Renal cortical epithelial cell (primary cell): ENCODE data around the gene CCDC43. TPM values are rescaled to one million over a fixed set of nuclear protein-coding genes. Genes with fewer than 3 reads are reported as not detected.
"Not testable (repeated sequence)": the region's sequence is repeated elsewhere in the genome, so short reads cannot be mapped to it uniquely, and the experiment has no call there.

Experiments used
- DNase-seq: peaks from one replicate; pipeline ENCODE4 v3.0.0-alpha.2; 2011; ENCODE audit warnings: low read depth
- total RNA-seq: library from RNA; depleted of rRNA; stranded (reverse); fragments of >200 nt; gene quantifications from 2 replicates; pipeline ENCODE4 v1.2.3, GENCODE V29; 2014

Gene CCDC43, protein sequence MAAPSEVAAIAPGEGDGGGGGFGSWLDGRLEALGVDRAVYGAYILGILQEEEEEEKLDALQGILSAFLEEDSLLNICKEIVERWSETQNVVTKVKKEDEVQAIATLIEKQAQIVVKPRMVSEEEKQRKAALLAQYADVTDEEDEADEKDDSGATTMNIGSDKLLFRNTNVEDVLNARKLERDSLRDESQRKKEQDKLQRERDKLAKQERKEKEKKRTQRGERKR
- total RNA-seq, result 31.8 and 51.2 TPM in 2 replicates

DNA sequence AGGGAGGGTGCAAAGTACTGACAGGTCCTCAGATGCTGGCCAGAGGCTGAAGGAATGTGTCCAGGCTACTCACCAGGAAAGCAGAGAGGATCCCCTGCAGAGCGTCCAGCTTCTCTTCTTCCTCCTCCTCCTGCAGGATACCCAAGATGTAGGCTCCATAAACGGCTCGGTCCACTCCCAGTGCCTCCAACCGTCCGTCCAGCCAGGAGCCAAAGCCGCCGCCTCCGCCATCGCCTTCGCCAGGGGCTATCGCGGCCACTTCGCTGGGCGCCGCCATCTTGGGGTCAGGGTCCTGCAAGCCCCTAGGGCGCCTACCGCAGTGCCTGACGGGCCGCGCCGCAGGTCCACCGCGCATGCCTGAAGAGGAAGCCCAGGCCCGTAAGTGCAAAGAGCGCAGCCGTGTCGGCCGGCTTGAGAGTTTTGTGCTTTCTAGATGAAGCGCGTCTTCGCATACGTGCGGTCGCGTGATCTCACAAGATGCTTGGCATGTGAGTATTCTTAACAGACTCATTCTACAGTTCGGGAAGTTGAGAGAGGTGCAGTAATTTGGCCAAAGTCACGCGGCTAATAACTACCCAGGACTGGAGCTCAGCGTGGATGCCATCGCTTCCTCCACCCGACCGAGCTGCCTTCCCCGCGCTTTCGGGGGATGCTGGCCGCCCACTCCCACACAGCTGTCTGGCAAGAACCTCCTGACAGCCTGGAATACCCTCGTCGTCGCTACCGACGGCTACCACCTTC is at the start of gene CCDC43:
TSS of gene CCDC43 (minus strand) at position 300 of the 741 bp plus-strand sequence. CDS start at position 277, 23 bp downstream.
- peak; percentile 79 for DNase-seq

DNA sequence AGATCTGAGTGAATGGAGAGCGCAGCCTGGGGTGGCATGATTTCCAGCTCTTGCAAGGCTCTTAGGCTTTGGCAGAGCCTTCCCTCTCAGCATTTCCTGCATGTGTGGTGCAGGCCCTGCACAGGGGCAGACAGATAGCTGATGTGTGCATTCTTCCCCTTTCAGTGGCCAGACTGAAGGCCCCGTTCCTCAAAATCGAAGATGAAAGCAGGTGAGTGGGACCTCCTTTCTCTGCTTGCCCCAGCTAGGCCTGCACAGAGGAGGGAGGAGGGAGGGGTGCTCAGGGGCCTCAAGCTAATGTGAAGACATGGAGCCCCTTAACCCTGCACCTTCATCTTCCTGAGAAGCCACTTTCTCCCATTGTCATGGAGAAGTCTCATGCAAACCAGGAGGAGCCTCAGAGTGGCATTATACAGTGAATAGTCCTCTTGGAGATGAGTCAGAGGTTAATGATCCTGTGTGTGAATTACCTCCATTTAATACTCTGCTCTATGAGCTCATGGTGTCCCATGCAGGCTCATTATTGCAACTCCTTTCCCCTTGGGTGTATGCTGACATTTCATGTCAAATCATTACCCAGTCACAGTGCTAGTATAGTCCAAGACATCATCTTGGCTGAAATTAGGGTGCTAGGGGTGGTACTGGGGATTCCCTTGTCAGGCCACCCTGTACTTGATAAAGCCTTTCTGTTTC is 48.8 kb upstream of the CCDC43 start:
- peak; percentile 89 for DNase-seq

DNA sequence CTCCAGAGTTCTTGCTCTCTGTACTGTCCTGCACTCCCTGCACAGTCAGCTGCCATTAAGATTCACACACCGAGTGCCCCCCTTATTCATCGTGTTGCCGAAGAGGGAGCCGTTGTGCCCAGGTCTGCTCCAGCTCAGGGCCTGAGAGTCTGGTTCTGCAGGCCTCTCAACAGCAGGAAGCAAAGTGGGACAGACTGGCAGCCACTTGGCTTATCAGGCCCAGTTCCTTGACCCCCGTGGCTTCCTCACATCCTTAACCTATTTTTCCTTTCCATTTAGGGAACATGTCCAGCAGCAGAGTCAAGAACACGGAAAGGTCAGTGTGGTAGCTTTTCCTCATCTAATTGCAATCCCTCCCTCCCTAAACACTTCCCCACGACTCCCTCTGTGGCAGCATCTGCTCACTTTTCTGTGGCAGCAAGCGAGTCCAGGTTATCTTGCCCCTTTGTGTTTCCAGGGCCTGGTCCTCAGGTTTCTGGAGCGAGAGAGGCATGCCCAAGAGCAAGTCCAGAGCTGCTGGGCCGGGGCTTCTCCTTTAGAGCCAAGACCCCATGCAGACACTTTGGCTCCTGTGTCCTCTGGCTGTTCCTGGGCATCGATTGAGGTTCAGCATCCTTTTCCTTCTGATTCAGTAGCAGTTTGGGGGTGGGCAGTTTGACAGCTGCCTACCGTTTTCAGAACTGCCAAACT is 47.1 kb upstream of the CCDC43 start:
- DNase-seq, result no peak

DNA sequence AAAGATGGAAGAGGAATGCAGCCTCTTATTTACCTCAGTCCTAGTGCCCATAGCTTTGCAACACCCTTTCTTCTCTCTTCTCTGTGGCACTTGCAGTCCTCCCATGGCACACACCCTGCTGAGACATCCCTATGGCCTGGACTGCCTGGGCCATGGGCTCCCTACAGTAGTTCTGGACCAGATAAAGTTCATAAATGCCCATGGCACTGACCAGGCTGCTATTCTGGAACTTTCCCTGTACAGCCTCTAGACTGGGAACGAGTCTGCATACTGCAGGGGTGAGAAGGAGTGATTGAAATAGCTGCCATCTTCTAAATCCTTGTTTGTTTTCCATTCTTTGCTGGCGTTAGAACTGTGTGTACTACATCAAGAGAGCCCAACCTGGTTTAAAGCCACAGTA is 44.7 kb upstream of the CCDC43 start:
- no peak for DNase-seq

DNA sequence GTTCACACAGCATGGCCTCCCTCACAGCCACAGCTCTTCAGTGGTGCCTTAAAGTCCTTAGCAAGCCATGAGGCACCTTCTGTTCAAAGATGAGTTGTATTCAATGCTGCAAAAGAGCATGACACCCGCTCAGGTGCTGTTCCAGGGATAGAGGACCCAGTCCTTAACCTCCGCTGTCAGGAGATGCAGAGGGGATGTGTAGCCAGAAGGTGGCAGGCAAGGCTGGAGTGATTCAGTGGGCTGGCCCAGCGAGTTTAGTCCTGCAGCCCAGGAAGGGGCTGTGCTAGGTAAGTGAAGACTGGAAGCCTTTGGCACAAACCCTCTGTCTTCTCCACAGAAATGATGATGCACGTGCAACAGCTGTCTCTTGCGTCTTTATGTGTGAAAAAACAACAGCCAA is 44.2 kb upstream of the CCDC43 start:
- peak; percentile 5 for DNase-seq

DNA sequence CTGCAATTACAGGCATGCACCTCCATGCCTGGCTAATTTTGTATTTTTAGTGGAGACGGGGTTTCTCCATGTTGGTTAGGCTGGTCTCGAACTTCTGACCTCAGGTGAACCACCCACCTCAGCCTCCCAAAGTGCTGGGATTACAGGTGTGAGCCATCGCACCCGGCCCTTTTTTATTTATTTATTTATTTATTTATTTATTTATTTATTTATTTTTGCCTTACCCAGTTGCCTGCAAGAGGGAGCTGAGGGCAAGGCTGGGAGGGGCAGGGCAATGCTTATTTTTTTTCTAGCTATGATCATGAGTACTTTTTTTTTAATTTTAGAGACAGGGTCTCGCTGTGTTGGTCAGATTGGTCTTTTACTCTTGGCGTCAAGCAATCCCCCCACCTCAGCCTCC is 36.5 kb upstream of the CCDC43 start:
- not testable (repeated sequence) for DNase-seq

DNA sequence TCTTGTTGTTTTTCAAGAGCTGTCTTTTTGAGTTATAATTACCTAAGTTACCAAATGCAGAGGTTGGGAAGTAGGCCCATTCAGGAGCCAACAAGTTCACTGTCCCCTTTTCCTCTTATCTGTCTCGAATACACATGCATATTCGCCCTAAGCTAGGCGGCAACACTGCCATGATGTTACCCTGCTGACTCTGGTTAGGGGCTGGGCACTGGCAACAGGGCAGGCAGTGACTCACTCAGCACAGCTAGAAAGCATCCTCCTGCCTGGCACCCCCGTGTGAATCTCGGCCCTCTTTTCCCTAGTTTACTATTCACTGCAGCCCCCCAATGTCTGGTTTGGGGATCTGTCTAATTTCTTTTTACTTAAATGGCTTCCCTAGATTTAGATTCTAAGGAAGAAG is 32.7 kb upstream of the CCDC43 start:
- no peak for DNase-seq

DNA sequence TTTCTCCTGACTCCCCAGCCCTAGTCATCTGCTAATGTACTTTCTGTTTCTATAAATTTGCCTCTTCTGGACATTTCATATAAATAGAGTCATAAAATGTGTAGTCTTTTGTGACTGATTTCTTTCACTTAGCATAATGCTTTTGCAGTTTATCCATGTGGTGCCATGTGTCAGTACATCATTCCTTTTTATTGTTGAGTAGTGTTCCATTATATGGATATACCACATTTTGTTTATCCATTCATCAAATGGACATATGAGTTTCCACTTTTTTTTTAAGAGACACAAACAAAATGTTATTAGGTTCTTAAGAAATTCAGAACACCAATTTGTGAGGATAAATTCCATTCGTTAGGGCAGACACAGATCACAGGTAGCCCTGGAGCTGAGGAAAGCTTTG is 29.9 kb upstream of the CCDC43 start:
- DNase-seq, result no peak

DNA sequence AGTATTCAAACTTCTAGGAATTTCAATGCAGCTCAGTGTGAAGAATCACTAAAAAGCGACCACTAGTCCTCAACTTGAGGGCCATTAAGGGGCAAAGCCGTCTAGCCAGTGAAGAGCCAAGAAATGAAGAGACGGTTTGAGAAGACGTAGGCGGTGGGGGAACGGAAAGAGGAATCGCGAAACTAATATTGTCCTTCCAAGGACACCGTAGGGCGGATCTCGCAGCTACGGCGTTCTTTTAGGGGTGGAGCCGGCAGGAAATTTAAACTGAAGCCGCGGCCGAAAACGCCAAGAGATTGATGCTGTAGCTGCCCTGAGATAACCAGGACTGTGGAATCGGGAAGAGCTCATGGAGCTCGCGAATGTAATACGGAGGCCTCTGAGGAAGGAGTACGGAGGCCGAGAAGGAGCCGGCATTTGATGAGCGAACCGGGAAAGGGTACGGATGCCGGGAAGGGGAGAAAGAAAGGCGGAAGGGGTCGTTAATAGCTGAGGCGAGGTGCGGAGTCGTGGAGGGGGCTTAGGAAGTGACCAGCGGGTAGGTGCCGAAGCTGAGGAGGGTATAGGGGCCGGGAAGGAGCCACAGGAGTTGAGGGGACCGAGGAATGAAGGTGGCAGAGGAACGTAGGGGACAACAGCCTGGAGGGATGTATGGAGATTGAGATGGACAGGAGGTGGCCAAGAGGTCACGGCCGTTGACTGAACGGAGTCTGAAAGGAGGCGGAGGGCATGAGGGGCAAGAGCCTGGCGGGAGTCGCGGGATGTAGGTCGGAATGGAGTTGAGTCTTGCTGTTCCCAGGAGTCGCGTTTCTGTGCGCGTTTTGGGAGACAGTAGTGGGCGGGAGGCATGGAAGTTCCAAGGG is 19.1 kb upstream of the CCDC43 start, which contains the start of gene DBF4B:
TSS of gene DBF4B (plus strand) at position 265 of the 863 bp plus-strand sequence. CDS start at position 421, 156 bp downstream.
- DNase-seq, result peak; percentile 82

DNA sequence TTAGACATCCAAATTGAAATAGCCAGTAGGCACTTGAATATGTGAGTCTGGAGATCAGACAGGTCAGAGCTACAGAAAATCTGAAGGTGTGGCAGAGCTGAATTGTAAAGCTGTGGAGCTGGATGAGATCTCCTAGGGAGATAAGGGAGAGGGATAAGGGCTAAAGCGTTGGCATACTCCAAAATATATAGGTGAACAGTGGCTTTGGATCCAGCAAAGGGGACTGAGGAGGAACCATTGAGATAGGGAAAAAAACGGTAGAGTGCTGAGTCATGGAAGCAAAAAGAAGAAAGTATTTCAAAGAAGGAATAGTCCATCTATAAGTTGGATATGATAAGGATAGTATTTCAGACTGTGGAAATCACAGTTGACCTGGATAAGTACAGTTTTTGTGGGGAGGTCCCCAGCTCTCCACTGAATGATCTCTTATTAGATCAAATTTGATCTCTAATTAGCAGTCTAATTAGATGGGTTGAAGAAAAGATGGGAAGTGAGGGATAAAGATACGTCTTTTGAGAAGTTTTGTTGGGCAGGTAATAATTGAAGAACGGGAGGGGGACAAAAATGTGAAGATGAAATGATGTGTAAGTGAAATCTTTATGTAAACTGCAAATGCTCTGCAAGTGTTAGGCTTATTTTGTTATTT is 18.3 kb upstream of the CCDC43 start:
- DNase-seq, result no peak

DNA sequence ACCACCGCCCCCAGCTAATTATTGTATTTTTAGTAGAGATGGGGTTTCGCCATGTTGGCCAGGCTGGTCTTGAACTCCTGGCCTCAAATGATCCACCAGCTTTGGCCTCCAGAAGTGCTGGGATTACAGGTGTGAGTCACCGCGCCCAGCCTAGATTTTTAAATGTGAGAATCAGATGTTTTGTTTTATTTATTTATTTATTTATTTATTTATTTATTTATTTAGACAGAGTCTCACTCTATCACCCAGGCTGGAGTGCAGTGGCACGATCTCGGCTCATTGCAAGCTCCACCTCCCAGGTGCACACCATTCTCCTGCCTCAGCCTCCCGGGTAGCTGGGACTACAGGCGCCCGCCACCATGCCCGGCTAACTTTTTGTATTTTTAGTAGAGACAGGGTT is 10.7 kb upstream of the CCDC43 start:
- not testable (repeated sequence) for DNase-seq

DNA sequence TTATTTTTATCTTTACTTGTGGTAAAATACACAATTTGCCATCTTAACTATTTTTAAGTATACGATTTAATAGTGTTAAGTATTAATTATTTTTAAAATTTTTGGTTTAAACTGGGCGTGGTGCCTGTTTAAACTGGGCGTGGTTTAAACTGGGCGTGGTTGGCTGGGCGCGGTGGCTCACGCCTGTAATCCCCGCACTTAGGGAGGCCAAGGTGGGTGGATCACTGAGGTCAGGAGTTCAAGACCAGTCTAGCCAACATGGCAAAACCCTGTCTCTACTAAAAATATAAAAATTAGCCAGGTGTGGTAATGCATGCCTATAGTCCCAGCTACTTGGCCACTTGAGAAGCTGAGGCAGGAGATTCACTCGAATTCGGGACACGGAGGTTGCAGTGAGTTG is 4.0 kb upstream of the CCDC43 start:
- DNase-seq, result no peak

DNA sequence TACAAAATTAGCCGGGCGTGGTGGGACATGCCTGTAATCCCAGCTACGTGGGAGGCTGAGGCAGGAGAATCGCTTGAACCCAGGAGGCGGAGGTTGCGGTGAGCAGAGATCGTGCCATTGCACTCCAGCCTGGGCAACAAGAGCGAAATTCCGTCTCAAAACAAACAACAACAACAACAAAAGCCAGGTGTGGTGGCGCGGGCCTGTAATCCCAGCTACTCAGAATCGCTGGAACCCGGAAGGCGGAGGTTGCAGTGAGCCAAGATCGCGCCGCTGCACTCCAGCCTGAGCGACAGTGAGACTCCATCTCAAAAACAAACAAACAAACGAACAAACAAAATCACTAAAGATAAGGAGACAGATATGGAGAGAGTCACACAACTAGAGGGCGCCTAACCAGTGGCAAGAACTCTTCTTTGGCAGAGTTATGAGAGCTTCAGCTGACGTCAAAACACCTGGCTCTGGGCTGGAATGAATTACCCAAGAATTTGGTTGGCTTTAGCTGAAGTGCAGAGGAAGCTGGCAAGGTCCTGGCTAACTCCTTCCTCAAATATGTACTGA is 1.2 kb upstream of the CCDC43 start:
- peak; percentile 22 for DNase-seq

DNA sequence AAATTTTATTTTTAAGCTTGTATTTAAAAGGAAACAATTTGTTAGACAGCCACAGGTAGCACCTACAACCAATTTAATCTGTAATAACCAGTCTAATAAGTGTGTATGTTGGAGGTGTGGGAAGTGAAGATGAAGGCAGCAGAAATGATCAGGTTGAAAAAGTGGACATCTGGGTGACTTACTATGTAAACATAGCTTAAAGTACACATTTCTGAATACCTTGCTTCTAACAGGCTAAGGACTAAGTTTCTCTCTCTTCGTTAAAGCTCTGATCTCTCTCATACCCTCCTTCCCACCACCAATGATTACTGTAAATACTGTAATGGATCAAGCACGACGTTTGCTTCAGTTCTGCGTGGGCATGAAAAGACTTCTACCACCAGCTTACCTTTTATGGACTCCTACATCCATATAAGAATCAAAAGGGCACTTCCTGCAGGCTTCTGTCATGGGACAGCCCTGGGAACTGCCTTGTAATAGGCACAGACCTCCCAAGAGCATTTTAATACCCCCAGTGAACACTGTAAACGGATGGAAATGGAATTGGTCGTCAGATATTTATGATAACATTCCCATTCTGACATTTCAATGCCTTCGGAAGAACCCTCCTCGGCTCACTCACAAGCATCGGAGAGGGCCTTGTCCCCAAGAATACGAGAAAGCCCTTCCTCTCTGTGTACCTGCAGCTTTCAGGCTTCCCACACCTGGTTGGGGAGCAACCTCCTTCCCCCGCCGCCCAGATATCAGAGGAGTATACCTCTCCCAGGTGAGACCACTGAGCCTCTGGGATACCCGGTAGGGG is 700 bp downstream of the CCDC43 start:
- DNase-seq, result peak; percentile 18

DNA sequence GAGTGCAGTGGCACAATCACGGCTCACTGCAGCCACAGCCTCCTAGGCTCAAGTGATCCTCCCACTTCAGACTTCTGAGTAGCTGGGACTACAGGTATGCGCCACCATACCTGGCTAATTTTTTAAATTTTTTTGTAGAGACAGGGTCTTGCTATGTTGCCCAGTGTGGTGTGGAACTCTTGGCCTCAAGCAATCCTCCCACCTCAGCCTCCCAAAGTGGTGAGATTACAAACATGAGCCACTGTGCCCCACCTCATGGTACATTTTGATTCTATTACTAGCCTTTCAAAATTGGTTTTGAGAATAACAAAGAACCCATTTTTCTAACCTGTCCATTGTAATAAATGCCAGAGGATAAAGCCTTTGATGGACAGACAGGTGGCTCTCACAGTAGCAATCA is 1.4 kb downstream of the CCDC43 start:
- DNase-seq, result no peak

DNA sequence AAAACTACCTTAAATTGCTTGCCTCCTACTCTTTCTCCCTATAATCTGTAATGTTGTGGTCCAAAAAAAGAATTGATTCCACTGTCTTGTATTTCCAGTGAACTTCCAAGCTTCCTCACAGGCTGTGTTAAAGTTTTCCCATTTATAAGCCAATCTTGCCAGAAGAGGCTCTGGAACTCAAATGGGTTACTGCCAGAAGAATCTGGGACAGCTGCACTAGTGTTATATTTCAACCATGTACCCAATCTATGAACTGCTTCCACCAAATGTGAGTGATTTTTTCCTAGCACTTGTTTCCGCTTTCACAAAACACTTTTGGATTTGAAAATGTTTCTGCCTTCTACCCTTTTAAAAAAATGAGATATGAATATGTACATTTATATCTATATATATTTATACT is 1.8 kb downstream of the CCDC43 start:
- DNase-seq, result no peak

DNA sequence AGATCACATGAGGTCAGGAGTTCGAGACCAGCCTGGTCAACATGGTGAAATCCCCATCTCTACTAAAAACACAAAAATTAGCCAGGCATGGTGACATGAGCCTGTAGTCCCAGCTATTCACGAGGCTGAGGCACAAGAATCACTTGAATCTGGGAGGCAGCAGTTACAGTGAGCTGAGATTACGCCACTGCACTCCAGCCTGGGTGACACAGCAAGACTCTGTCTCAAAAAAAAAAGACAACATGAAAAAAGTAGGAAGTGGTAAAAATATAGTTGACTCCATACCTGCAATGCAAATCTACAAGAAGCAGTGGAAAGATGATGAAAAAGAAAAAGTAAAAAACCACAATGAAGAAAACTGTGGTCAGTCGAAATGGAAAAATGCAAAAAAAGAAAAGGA is 6.3 kb downstream of the CCDC43 start:
- DNase-seq, result not testable (repeated sequence)

DNA sequence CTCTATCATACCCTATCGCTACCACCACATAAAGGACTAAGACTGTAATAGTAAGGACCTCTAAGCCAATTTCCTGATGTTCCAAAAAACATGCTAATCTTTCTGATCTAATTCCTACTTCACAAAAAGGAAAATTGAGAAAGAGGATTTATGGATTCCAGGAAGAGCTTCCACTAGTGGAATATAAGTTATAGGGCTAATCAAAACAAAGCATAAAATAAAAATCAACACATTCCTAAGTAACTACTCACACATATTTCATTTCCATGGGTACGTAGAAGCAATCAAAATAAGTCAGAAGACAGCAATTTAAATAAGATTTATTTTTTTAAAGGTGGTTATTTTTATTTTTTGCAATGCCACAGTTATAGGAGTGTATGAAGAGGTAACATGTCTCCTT is 12.4 kb downstream of the CCDC43 start:
- peak; percentile 9 for DNase-seq

DNA sequence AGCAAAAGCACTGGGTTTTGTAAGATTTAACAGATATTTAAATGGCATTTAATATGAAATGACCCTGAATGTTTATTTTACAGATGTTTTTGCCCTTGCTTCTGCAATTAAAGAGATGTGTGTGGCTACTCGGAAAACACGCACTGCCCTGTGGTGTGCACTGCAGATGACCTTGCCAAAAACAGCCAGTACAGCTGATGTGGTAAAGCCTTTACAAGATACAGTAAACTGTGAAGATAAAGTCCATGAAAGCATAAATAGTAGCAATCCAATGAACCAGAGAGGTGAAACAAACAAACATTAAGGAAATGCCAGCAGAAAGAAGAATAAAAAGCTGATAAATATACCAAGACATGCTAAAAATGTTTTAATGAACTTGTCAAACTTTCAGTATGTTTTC is 15.7 kb downstream of the CCDC43 start:
- no peak for DNase-seq
